Astrocyte of the cerebellum (primary cell): ENCODE measurements around the gene NALCN.

Experiments used
- DNase-seq: peaks from one replicate; pipeline ENCODE4 v3.0.0-alpha.2; 2011; ENCODE audit warnings: low read depth
- H3K4me3 ChIP-seq: 2 replicates; pipeline ENCODE4 v1.5.1; 2011; ENCODE audit warnings: mild to moderate bottlenecking, low read depth, low read length, moderate library complexity
- CTCF ChIP-seq: IDR thresholded peaks from 2 replicates; pipeline ENCODE4 v1.5.1; 2012; ENCODE audit warnings: low read length, low read depth, moderate library complexity, mild to moderate bottlenecking; ENCODE audit errors: missing control alignments
- in situ Hi-C: cut with HindIII; loops from 2 replicates; pipeline ENCODE4 v1.10.0; 2017; ENCODE audit warnings: low sequenced_read_pairs

Gene NALCN

DNA sequence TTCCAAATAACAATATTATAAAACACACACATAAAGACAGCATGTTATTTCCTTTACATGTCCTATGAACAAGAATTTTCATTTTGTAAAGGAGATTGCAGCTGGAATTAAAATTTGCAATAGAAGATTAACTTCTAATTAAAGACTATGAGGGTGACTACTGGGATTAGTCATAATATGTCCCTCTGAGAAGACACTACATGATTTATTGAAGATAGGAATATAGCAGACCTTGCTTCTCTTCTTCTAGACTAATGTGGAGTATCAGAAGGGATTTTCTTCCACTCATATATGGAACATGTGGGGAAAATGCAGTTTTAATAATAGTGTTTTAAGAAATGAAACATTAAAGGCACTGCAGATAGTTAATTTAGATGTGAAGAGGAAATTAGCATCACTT lies 177.8 kb downstream of the NALCN start:
- no peak for DNase-seq
- H3K4me3 ChIP-seq, result no peak overlapping the region
- TF ChIP-seq CTCF, result no peak
- in situ Hi-C loops, result no loop called here

DNA sequence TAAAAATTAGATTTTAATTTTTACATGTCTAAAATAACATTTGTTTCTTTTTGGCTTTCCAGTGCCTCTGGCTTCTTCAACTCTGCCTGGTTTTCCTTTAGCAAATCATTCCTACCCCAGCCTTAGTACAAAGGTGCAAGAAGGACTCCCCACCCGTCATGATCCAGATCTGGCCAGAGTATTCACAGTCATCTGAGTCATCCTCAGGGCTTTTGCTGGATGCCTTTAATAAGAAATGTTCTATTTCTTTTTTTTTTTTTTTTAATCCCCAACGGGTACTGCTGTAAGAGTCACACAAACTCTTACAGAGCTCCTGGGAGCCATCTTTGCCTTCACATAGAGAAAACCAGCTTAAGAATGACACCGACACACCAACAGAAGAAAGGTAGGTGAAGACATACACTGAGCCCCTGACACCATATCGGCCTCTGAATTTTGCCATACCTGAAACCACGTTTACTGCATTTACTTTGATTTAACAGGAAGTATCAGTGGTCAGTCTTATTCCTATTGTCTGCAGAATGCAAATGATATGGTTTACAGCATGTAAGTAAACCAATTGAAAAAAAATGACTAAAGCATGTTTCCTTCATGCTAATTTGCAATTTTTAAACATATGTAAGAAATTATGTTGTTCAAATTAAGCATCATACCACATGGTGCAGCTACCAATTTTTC lies 184.4 kb downstream of the NALCN start:
- DNase-seq, result no peak
- TF ChIP-seq CTCF, result no peak
- in situ Hi-C loops, result no loop called here

GRCh38 chr13:101230271-101230890 lies 185.9 kb downstream of the NALCN start:
- no peak for DNase-seq
- no peak overlapping the region for H3K4me3 ChIP-seq
- no peak for TF ChIP-seq CTCF
- in situ Hi-C loops, result no loop called here

More for the DNA sequence above, 184.4 kb downstream of the NALCN start:
- no peak overlapping the region for H3K4me3 ChIP-seq

DNA sequence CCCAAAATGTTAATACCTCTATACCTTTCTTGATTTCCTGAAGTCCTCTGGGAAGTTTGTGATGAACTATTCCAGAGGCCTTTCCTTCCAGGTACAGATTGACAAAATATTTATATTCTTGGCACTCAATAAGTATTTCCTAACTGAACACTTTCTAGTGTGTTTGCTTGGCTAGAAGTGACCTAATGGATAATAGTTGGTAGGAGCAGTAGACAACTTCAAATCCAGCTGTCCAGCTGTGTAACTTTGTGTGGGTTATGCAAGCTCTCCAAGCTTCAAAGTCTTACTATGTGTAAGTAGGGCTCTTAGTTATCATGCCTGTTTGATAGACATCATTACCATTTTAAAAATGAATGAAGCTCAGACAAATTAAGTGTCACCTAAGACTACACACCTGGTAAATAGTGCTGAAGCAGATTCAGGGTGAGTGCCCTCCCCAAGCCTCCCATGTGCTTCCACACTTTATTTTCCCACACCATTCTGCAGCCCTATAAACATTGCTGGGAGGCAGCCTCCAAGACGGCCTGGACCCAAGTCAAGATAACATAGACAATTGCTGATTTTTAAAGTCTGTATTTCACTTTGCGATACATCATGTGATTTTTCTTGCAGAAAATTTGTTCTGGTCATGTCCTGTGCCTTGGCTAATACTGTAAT lies 196.6 kb downstream of the NALCN start:
- no peak for DNase-seq
- H3K4me3 ChIP-seq, result no peak overlapping the region
- in situ Hi-C loops, result no loop called here
- TF ChIP-seq CTCF, result no peak

GRCh38 chr13:101218484-101218883 lies 197.8 kb downstream of the NALCN start:
- in situ Hi-C loops, result no loop called here
- H3K4me3 ChIP-seq, result no peak overlapping the region
- no peak for TF ChIP-seq CTCF
- no peak for DNase-seq

DNA sequence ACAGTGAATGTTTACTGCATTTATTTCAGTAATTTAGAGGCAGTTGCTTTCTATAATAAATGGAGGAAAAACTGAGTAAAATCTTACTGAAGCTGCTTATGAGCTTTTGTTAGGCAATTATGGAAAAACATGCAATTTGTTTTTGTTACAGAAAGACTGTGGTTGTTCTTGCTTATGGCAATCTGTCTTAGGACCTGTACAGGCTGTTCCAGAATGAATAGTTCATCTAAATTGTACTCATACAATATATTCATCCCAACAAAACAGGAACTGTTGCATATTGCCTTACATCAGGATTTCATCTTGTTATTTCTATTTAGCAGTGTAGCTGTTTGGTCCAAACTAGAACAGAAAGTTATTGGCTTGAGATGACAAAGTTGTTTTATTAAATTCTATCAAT lies 199.2 kb downstream of the NALCN start:
- DNase-seq, result no peak
- in situ Hi-C loops, result no loop called here
- no peak for TF ChIP-seq CTCF
- H3K4me3 ChIP-seq, result no peak overlapping the region
